WTC11 (cell line): Measurements from ENCODE around the gene DRG2. TPM values are rescaled to one million over a fixed set of nuclear protein-coding genes. Genes with fewer than 3 reads are reported as not detected.

Experiments used
- ATAC-seq: fragments of 200-7000 bp; cut with Tn5 transposase; 2 replicates; pipeline ENCODE4 v1.10.0; 2021; ENCODE audit warnings: mild to moderate bottlenecking, moderate library complexity
- CTCF ChIA-PET: fragments of 300-600 bp; sonication (Branson Sonifier 250); formaldehyde crosslinking; loops from one replicate; lab custom pipeline; 2021; ENCODE audit warnings: antibody characterized with exemption; lab: Charles Lee
- POLR2A ChIA-PET: fragments of 350-600 bp; sonication (Branson Sonifier 250); formaldehyde crosslinking; loops from one replicate; lab custom pipeline; 2021; ENCODE audit warnings: antibody characterized with exemption; lab: Charles Lee
- DNase-seq: peaks from one replicate; pipeline ENCODE4 v3.0.0; 2021; ENCODE audit warnings: low spot score
- H3K27ac Mint-ChIP-seq: 2 replicates; pipeline ENCODE4 v1.8.0; 2021; ENCODE audit warnings: mixed read lengths
- H3K27me3 Mint-ChIP-seq: 2 replicates; pipeline ENCODE4 v1.8.0; 2021; ENCODE audit warnings: low read depth, mild to moderate bottlenecking, moderate library complexity, mixed read lengths
- H3K36me3 Mint-ChIP-seq: 2 replicates; pipeline ENCODE4 v1.8.0; 2021; ENCODE audit warnings: mixed read lengths
- H3K4me1 Mint-ChIP-seq: 2 replicates; pipeline ENCODE4 v1.8.0; 2022; ENCODE audit warnings: mixed read lengths
- H3K4me3 Mint-ChIP-seq: 2 replicates; pipeline ENCODE4 v1.8.0; 2021; ENCODE audit warnings: mild to moderate bottlenecking, moderate library complexity, mixed read lengths
- H3K9me3 Mint-ChIP-seq: 2 replicates; pipeline ENCODE4 v1.8.0; 2021; ENCODE audit warnings: mixed read lengths
- CREB1 ChIP-seq: sonication (generic); formaldehyde crosslinking; IDR thresholded peaks from 2 replicates; pipeline ENCODE4 v1.8.0; 2023; ENCODE audit warnings: mild to moderate bottlenecking, missing genetic modification reagents
- ETV6 ChIP-seq: sonication (generic); formaldehyde crosslinking; IDR thresholded peaks from 2 replicates; pipeline ENCODE4 v1.8.1; 2022; ENCODE audit warnings: mild to moderate bottlenecking, missing genetic modification reagents
- FOXK1 ChIP-seq: sonication (generic); formaldehyde crosslinking; IDR thresholded peaks from 2 replicates; pipeline ENCODE4 v1.8.0; 2022; ENCODE audit warnings: mild to moderate bottlenecking, moderate library complexity, missing genetic modification reagents
- GABPB1 ChIP-seq: sonication (generic); formaldehyde crosslinking; IDR thresholded peaks from 2 replicates; pipeline ENCODE4 v1.8.1; 2023; ENCODE audit warnings: mild to moderate bottlenecking, missing genetic modification reagents
- IRF2 ChIP-seq: sonication (generic); formaldehyde crosslinking; IDR thresholded peaks from 2 replicates; pipeline ENCODE4 v1.8.0; 2022; ENCODE audit warnings: low read depth, missing genetic modification reagents, borderline replicate concordance
- JAZF1 ChIP-seq: fragments of 250-450 bp; sonication (Bioruptor Pico); IDR thresholded peaks from 2 replicates; pipeline ENCODE4 v1.9.0; 2021; ENCODE audit warnings: moderate library complexity, mild to moderate bottlenecking, inconsistent platforms
- NR1H2 ChIP-seq: sonication (generic); formaldehyde crosslinking; IDR thresholded peaks from 2 replicates; pipeline ENCODE4 v1.9.0; 2021; ENCODE audit warnings: mild to moderate bottlenecking, moderate library complexity, missing genetic modification reagents
- RELA ChIP-seq: sonication (generic); formaldehyde crosslinking; IDR thresholded peaks from 2 replicates; pipeline ENCODE4 v1.8.1; 2022; ENCODE audit warnings: missing genetic modification reagents, mild to moderate bottlenecking, borderline replicate concordance
- TEAD1 ChIP-seq: sonication (generic); formaldehyde crosslinking; IDR thresholded peaks from 2 replicates; pipeline ENCODE4 v1.8.0; 2022; ENCODE audit warnings: mild to moderate bottlenecking, missing genetic modification reagents
- ZNF138 ChIP-seq: sonication (generic); formaldehyde crosslinking; conservative IDR thresholded peaks from 2 replicates; pipeline ENCODE4 v1.8.1; 2022; ENCODE audit warnings: mild to moderate bottlenecking, moderate library complexity, missing genetic modification reagents
- total RNA-seq: library from RNA; stranded (reverse); gene quantifications from 3 replicates; pipeline ENCODE4 v1.2.3, GENCODE V29; 2021
- TF ChIP-seq, protein P1 (sequence below): sonication (generic); formaldehyde crosslinking; IDR thresholded peaks from 2 replicates; pipeline ENCODE4 v1.8.1; 2022; ENCODE audit warnings: missing genetic modification reagents, borderline replicate concordance
- TF ChIP-seq, protein P2 (sequence below): sonication (generic); formaldehyde crosslinking; IDR thresholded peaks from 2 replicates; pipeline ENCODE4 v1.8.0; 2022; ENCODE audit warnings: missing genetic modification reagents
- TF ChIP-seq, protein P3 (sequence below): sonication (generic); formaldehyde crosslinking; IDR thresholded peaks from 2 replicates; pipeline ENCODE4 v1.8.0; 2022; ENCODE audit warnings: mild to moderate bottlenecking, missing genetic modification reagents
- TF ChIP-seq, protein P4 (sequence below): sonication (generic); formaldehyde crosslinking; IDR thresholded peaks from 2 replicates; pipeline ENCODE4 v1.8.0; 2022; ENCODE audit warnings: mild to moderate bottlenecking, missing genetic modification reagents

Gene DRG2
- total RNA-seq, 1 experiment from 2014 or later, result 41.4 TPM

DNA sequence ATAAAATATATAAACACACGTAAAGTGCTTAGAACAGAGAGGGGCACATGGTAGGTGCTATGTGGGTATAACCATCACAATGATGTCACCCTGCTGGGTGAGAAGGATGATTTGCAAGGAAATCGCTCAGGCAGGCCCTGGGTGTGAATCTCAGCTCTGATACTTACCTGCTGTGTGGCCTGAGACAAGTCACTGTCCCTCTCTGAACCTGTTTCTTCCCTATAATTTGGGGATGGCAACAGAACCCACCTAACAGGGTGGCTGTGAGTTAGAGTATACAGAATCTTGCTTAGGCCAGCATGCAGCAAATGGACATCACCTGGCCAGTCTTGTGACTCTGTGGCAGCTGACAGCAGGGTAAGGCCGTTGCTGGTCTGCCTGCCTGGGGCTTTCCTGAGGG lies 59.2 kb downstream of the DRG2 start (continued):
- TF ChIP-seq, protein P1, sequence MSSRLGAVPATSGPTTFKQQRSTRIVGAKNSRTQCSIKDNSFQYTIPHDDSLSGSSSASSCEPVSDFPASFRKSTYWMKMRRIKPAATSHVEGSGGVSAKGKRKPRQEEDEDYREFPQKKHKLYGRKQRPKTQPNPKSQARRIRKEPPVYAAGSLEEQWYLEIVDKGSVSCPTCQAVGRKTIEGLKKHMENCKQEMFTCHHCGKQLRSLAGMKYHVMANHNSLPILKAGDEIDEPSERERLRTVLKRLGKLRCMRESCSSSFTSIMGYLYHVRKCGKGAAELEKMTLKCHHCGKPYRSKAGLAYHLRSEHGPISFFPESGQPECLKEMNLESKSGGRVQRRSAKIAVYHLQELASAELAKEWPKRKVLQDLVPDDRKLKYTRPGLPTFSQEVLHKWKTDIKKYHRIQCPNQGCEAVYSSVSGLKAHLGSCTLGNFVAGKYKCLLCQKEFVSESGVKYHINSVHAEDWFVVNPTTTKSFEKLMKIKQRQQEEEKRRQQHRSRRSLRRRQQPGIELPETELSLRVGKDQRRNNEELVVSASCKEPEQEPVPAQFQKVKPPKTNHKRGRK (CRISPR knock-in tag), result no peak
- TF ChIP-seq GABPB1 (CRISPR knock-in tag) (no peak), TEAD1 (CRISPR knock-in tag) (no peak)
- TF ChIP-seq, protein P2, sequence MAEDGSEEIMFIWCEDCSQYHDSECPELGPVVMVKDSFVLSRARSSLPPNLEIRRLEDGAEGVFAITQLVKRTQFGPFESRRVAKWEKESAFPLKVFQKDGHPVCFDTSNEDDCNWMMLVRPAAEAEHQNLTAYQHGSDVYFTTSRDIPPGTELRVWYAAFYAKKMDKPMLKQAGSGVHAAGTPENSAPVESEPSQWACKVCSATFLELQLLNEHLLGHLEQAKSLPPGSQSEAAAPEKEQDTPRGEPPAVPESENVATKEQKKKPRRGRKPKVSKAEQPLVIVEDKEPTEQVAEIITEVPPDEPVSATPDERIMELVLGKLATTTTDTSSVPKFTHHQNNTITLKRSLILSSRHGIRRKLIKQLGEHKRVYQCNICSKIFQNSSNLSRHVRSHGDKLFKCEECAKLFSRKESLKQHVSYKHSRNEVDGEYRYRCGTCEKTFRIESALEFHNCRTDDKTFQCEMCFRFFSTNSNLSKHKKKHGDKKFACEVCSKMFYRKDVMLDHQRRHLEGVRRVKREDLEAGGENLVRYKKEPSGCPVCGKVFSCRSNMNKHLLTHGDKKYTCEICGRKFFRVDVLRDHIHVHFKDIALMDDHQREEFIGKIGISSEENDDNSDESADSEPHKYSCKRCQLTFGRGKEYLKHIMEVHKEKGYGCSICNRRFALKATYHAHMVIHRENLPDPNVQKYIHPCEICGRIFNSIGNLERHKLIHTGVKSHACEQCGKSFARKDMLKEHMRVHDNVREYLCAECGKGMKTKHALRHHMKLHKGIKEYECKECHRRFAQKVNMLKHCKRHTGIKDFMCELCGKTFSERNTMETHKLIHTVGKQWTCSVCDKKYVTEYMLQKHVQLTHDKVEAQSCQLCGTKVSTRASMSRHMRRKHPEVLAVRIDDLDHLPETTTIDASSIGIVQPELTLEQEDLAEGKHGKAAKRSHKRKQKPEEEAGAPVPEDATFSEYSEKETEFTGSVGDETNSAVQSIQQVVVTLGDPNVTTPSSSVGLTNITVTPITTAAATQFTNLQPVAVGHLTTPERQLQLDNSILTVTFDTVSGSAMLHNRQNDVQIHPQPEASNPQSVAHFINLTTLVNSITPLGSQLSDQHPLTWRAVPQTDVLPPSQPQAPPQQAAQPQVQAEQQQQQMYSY (CRISPR knock-in tag), result no peak

DNA sequence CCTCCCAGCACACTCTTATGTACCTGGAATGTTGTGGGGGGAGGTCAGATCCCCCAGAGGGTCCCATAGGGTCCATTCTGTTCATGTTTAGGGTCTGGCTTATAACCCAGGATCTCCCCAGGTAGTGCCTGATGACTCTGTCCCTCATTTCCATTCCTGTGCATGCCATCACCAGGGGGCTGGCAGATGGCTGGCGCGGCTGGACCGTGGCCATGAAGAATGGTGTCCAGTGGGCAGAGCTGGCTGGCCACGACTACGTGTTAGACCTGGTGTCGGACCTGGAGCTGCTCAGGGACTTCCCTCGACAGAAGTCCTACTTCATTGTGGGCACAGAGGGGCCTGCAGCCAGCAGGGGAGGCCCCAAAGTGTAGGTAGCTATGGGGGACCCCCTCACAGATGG lies 60.8 kb downstream of the DRG2 start:
- POLR2A ChIA-PET, result no interaction called here
- Mint-ChIP-seq H3K4me1 (peaks cover 7% of the 10 kb centered on the region), H3K9me3 (no peaks in the 10 kb centered on the region), H3K27ac (no peak overlapping the region), H3K27me3 (no peaks in the 10 kb centered on the region; the same call in 1 of the 2 replicates), H3K4me3 (no peak overlapping the region), H3K36me3 (no peaks in the 10 kb centered on the region)
- ATAC-seq (no peak), DNase-seq (no peak)
- CTCF ChIA-PET, result interaction anchor here (0.5 to 0.9 kb wide), 2 partner anchors 9 to 194 kb away, joined by 3 to 5 read pairs; no protein-coding TSS in a partner anchor
- TF ChIP-seq ETV6 (CRISPR knock-in tag), result no peak
- no peak for TF ChIP-seq ZNF138 (CRISPR knock-in tag)
- TF ChIP-seq, all 79 proteins: peak for 0

DNA sequence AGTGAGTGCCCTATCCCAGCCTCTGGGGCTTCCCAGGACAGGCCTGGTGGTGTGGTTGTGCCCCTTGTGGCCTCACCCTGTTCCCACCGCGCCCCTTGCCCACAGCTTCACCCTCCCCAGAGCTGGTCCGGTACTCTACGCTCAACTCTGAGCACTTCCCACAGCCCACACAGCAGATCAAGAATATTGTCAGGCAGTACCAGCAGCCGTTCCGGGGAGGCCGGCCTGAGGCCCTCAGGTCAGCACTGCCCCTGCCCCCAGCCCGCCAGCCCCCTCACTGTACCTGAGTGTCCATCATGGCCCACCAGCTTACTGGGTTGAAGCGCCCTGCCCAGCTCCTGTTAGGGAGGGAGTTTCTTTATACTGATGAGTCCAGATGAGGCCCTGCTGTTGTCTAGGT lies 63.5 kb downstream of the DRG2 start:
- Mint-ChIP-seq H3K27ac (peak overlapping the region; percentile 78; the same call in 1 of the 2 replicates), H3K36me3 (no peaks in the 10 kb centered on the region), H3K4me1 (peaks cover 10% of the 10 kb centered on the region), H3K27me3 (no peaks in the 10 kb centered on the region; the same call in 1 of the 2 replicates), H3K4me3 (no peak overlapping the region), H3K9me3 (no peaks in the 10 kb centered on the region)
- no peak for DNase-seq
- TF ChIP-seq IRF2 (no peak), FOXK1 (CRISPR knock-in tag) (no peak), TEAD1 (CRISPR knock-in tag) (no peak), RELA (CRISPR knock-in tag) (no peak), NR1H2 (CRISPR knock-in tag) (no peak), JAZF1 (no peak), ZNF138 (CRISPR knock-in tag) (no peak)
- TF ChIP-seq, protein P3, sequence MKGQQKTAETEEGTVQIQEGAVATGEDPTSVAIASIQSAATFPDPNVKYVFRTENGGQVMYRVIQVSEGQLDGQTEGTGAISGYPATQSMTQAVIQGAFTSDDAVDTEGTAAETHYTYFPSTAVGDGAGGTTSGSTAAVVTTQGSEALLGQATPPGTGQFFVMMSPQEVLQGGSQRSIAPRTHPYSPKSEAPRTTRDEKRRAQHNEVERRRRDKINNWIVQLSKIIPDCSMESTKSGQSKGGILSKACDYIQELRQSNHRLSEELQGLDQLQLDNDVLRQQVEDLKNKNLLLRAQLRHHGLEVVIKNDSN, result no peak
- TF ChIP-seq, protein P4, sequence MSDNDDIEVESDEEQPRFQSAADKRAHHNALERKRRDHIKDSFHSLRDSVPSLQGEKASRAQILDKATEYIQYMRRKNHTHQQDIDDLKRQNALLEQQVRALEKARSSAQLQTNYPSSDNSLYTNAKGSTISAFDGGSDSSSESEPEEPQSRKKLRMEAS, result no peak
- ChIA-PET CTCF (interaction anchor here (0.9 to 6.3 kb wide), 2 partner anchors 10 to 73 kb away, joined by 3 to 89 read pairs; no protein-coding TSS in a partner anchor), POLR2A (no interaction called here)
- no peak for ATAC-seq

DNA sequence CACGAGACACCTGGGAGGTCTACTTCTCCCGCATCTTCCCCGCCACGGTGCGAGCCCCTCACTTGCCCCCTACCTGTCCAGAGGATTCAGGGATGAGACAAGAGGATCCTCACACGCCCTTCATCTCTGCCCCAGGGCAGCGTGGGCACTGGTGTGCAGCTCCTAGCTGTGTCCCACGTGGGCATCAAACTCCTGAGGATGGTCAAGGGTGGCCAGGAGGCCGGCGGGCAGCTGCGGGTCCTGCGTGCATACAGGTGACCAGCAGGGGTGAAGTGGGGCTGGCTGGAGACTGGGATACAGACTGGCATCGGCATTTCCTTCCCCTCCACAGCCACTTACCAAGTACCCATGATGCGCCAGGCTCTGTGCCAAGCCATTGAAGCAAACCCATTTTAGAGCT lies 67.4 kb downstream of the DRG2 start:
- H3K9me3 Mint-ChIP-seq, result no peaks in the 10 kb centered on the region
- H3K27me3 Mint-ChIP-seq, result no peaks in the 10 kb centered on the region; the same call in 1 of the 2 replicates
- CTCF ChIA-PET, result interaction anchor here (6.3 kb wide), 1 partner anchor 14 kb away, joined by 89 read pairs; no protein-coding TSS in a partner anchor
- no peak overlapping the region for H3K4me3 Mint-ChIP-seq
- TF ChIP-seq CREB1 (CRISPR knock-in tag), result no peak
- TF ChIP-seq, all 79 proteins: peak for 0
- Mint-ChIP-seq H3K4me1 (peaks cover 13% of the 10 kb centered on the region), H3K27ac (no peak overlapping the region), H3K36me3 (no peaks in the 10 kb centered on the region)
- DNase-seq, result no peak
- no peak for ATAC-seq
- POLR2A ChIA-PET, result no interaction called here
